ES-I3 (cell line): ENCODE data around the gene IRAK2.
"Not testable (repeated sequence)": the region's sequence is repeated elsewhere in the genome, so short reads cannot be mapped to it uniquely, and the experiment has no call there.

Experiments
- H3K36me3 ChIP-seq: 2 replicates; pipeline ENCODE4 v1.6.1; 2013; ENCODE audit warnings: mild to moderate bottlenecking, low read length, control low read depth, moderate library complexity; ENCODE audit not compliant: insufficient read depth
- H3K4me1 ChIP-seq: 2 replicates; pipeline ENCODE4 v1.6.1; 2013; ENCODE audit warnings: mild to moderate bottlenecking, control low read depth, low read length; ENCODE audit not compliant: insufficient read depth
- H3K9ac ChIP-seq: 2 replicates; pipeline ENCODE4 v1.6.1; 2013; ENCODE audit warnings: low read depth, mild to moderate bottlenecking, low read length, moderate library complexity
- H3K9me3 ChIP-seq: 2 replicates; pipeline ENCODE4 v1.6.1; 2013; ENCODE audit warnings: mild to moderate bottlenecking, low read length, moderate library complexity; ENCODE audit not compliant: control insufficient read depth, insufficient read depth

Gene IRAK2

GRCh38 chr3:10149226-10149625, 15.5 kb upstream of the IRAK2 start:
- no peaks in the 10 kb centered on the region for H3K4me1 ChIP-seq
- H3K9me3 ChIP-seq, result no peaks in the 10 kb centered on the region
- no peak overlapping the region for H3K9ac ChIP-seq
- peaks cover 19% of the 10 kb centered on the region for H3K36me3 ChIP-seq

GRCh38 chr3:10150987-10151386, 13.7 kb upstream of the IRAK2 start:
- peaks cover 19% of the 10 kb centered on the region for H3K36me3 ChIP-seq
- no peaks in the 10 kb centered on the region for H3K9me3 ChIP-seq
- H3K9ac ChIP-seq, result no peak overlapping the region
- no peaks in the 10 kb centered on the region for H3K4me1 ChIP-seq

GRCh38 chr3:10154335-10155122, 10.2 kb upstream of the IRAK2 start:
- H3K36me3 ChIP-seq, result peaks cover 9% of the 10 kb centered on the region; the same call in 1 of the 2 replicates
- H3K9ac ChIP-seq, result no peak overlapping the region
- no peaks in the 10 kb centered on the region for H3K9me3 ChIP-seq
- no peaks in the 10 kb centered on the region for H3K4me1 ChIP-seq

- Histone ChIP-seq H3K9me3 (no peaks in the 10 kb centered on the region), H3K9ac (no peak overlapping the region), H3K36me3 (peaks cover 7% of the 10 kb centered on the region; the same call in 1 of the 2 replicates), H3K4me1 (no peaks in the 10 kb centered on the region)
Measured at GRCh38 chr3:10155123-10155472, 9.6 kb upstream of the IRAK2 start.

- no peaks in the 10 kb centered on the region for H3K9me3 ChIP-seq
- no peak overlapping the region for H3K9ac ChIP-seq
- H3K36me3 ChIP-seq, result 0 out of 2 replicates have a peak, but pooled peaks cover 3% of the 10 kb centered on the region
- peaks cover 3% of the 10 kb centered on the region; the same call in 1 of the 2 replicates for H3K4me1 ChIP-seq
Measured at GRCh38 chr3:10155658-10156057, 9.1 kb upstream of the IRAK2 start.

GRCh38 chr3:10157031-10157430, 7.7 kb upstream of the IRAK2 start:
- H3K36me3 ChIP-seq, result no peaks in the 10 kb centered on the region
- no peak overlapping the region for H3K9ac ChIP-seq
- no peaks in the 10 kb centered on the region for H3K9me3 ChIP-seq
- peaks cover 4% of the 10 kb centered on the region; the same call in 1 of the 2 replicates for H3K4me1 ChIP-seq

GRCh38 chr3:10158555-10158954, 6.2 kb upstream of the IRAK2 start:
- not testable (repeated sequence) for H3K36me3 ChIP-seq, H3K9me3 ChIP-seq, H3K9ac ChIP-seq, H3K4me1 ChIP-seq

- Histone ChIP-seq H3K9ac (no peak overlapping the region), H3K4me1 (peaks cover 4% of the 10 kb centered on the region; the same call in 1 of the 2 replicates), H3K9me3 (no peaks in the 10 kb centered on the region), H3K36me3 (no peaks in the 10 kb centered on the region)
Measured at GRCh38 chr3:10160346-10160745, 4.4 kb upstream of the IRAK2 start.

- H3K9ac ChIP-seq, result no peak overlapping the region
- H3K9me3 ChIP-seq, result no peaks in the 10 kb centered on the region
- no peaks in the 10 kb centered on the region for H3K36me3 ChIP-seq
- H3K4me1 ChIP-seq, result peaks cover 4% of the 10 kb centered on the region; the same call in 1 of the 2 replicates
Measured at GRCh38 chr3:10160925-10161324, 3.8 kb upstream of the IRAK2 start.

GRCh38 chr3:10162185-10162584, 2.5 kb upstream of the IRAK2 start:
- peaks cover 4% of the 10 kb centered on the region; the same call in 1 of the 2 replicates for H3K4me1 ChIP-seq
- H3K36me3 ChIP-seq, result no peaks in the 10 kb centered on the region
- H3K9me3 ChIP-seq, result no peaks in the 10 kb centered on the region
- H3K9ac ChIP-seq, result no peak overlapping the region

- H3K4me1 ChIP-seq, H3K9ac ChIP-seq, H3K9me3 ChIP-seq, H3K36me3 ChIP-seq: not testable (repeated sequence)
Measured at GRCh38 chr3:10164201-10164545, 546 bp upstream of the IRAK2 start.

- Histone ChIP-seq H3K4me1 (no peaks in the 10 kb centered on the region; the same call in 1 of the 2 replicates), H3K9ac (no peak overlapping the region; the same call in 1 of the 2 replicates), H3K9me3 (peaks cover 8% of the 10 kb centered on the region), H3K36me3 (no peaks in the 10 kb centered on the region)
Measured at GRCh38 chr3:10166213-10166604, 1.5 kb downstream of the IRAK2 start.

GRCh38 chr3:10169000-10169496, 4.3 kb downstream of the IRAK2 start:
- no peaks in the 10 kb centered on the region for H3K36me3 ChIP-seq
- no peak overlapping the region for H3K9ac ChIP-seq
- H3K4me1 ChIP-seq, result no peaks in the 10 kb centered on the region
- peaks cover 8% of the 10 kb centered on the region for H3K9me3 ChIP-seq

- Histone ChIP-seq H3K4me1 (no peaks in the 10 kb centered on the region), H3K36me3 (no peaks in the 10 kb centered on the region), H3K9ac (no peak overlapping the region), H3K9me3 (peaks cover 8% of the 10 kb centered on the region)
Measured at GRCh38 chr3:10170915-10171478, 6.3 kb downstream of the IRAK2 start.
